Stimulated activated CD8-positive, alpha-beta memory T cell treated with anti-CD3 and anti-CD28 coated beads, Interleukin-7, amount 100 ng/mL, for 1 hour (primary cell): Measurements from ENCODE around the gene LAPTM5.

Source experiments
- DNase-seq, 2 donors: peaks; one replicate each; pipeline ENCODE4 v3.0.0-alpha.2; 2020; ENCODE audit warnings: low read depth in 2 of 2

Gene LAPTM5

DNA sequence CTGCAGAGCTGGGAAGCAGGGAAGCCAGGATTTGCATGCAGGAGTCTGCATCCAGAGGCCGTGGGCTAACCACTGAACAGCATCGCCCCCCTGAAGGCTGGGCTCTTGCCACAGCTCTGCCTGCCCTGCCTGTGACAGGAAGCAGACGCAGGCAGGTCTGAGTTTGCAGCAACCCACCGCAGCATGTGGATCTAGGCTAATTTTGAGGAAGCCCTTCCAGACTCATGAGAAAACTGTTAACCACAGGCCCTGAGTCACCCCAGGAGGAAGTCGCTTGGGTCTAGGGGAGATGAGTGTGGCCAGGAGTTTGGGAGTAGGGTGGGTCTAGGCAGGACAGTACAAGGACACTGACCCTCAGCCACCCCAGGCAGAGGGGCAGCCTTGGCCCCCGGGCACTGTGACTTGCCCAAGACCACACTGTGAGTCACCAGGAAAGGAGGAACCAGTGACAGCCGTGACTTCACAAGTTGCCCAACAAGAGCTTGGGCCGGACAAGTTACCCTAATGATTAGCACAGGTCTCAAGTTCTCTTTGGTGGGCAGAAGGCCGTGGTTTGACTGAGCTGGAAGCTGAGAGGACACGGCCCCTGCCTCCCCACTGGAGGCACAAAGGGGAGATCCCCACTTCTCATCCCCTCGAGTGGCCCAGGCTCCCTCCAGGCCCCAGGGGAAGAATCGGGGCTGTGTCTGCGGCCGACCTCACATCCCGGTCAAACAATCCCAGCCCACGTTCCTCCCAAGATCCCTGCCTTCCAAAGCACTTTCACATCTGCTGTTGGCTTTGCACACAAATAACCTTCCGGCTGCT, 826 bp downstream of the LAPTM5 start:
- DNase-seq = peak; percentile 36 to 59

DNA sequence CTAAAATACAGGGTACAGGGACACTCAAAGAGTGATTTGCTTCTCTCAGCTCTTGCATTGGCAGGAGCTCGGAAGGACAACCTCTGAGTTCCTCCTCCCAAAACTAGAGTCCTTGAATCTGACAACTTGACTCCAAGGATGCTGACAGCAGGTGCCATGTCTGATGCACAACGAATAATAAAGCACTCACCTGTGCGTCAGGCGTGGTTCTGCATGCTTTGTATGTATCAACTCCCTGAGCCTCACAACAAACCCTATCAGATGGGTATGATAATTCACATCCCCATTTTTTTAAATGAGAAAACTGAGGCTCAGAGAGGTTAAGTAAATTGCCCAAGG, 1.4 kb downstream of the LAPTM5 start:
- no peak for DNase-seq

- DNase-seq = no peak
Measured at GRCh38 chr1:30755746-30756145, 1.8 kb downstream of the LAPTM5 start.

DNA sequence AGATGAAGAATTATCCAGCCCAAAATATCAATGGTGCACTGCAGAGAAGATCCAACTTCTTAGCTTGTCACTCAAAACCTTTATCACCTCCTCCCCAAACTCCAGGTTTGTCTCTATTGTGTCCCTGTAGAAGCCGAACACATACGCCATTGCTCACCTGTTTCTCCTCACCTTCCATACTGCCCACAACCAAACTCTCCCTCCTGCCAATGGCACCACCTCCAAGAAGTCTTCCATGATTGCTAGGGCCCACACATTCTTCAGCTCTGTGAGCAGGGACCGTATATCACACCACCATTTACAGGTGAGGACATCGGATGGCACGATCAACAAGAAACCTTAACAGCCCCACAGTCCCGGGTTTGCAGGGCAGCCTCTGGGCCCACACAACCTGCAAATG, 2.2 kb downstream of the LAPTM5 start:
- no peak for DNase-seq

- DNase-seq = no peak
Measured at GRCh38 chr1:30754684-30755171, 2.8 kb downstream of the LAPTM5 start.

- DNase-seq = no peak
Measured at GRCh38 chr1:30753660-30754123, 3.9 kb downstream of the LAPTM5 start.

- DNase-seq = no peak
Measured at GRCh38 chr1:30753118-30753517, 4.5 kb downstream of the LAPTM5 start.

GRCh38 chr1:30752651-30752908, 5.0 kb downstream of the LAPTM5 start:
- DNase-seq = no peak

- DNase-seq = no peak
Measured at GRCh38 chr1:30751830-30752650, 5.5 kb downstream of the LAPTM5 start.

GRCh38 chr1:30750731-30751291, 6.8 kb downstream of the LAPTM5 start:
- DNase-seq = no peak

DNA sequence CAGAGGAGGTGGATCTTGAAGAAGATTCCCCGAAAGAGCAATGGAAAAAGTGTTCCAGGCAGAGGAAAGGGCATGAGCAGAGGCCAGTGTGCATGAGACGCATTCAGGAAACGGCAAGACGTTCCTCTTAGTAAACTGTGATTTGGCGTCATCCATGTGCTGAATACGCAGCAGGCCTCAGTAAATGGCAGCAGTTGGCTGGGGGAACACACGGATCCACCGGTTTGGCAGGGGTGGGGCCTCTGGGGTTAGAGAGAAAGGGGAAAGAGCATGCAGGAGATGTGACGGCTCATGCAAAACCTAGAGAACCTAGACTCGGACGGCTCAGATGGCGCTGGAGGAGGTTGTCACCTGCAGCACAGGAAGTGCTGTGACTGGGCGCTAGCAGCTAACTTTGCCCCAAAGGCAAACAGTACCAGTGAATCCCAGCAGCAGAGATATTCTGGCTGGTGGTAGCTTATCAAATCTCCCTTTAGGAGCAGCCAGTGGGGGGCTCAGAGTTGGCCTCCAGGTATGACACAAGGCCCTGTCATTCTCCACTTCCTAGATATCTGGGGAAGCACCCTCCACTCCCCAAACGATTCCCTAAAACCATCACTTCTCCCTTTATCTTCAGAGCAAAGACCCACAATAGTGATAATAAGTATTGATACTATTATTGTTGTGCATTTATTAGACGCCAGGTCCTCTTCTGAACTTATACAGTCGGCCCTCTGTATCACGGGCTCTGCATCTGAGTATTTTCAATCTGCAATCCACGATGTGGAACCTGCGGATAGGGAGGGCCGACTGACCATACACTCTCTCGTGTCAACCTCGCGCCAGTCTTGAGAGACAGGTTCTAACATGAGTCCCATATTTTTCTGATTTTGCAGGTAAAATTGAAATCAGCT, 7.6 kb downstream of the LAPTM5 start:
- peak; percentile 23 to 35 for DNase-seq

DNA sequence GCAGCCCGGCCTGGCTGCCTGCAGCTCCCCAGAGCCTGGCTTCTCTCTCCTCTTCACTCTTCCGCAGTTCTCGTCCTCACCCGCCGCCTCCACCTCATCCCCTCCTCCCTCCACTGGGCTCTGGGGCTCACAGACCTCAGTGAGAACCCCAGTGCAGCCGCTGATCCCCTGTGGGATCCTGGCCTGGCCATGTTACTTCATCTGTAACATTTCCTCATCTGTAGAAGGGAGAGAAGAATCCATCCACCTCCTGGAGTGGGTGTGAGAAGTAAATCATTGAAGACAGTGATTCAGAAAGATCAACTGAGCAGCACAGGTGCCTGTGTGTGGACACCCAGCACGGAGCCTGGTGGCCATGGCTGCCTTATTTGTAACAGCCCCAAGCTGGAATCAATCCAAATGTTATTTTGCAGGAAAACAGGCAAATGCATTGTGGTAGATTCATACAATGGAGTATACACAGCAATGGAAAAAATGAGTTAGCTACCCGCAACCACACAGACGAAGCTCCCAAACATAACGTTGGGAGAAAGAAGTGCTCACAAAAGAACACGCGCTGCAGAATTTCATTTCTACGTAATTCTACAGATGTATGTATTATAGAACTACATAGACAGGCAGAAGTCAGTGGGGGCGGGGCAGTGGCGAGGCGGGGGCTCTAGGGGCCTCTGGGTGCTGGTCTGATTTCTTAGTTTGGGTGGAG, 8.7 kb downstream of the LAPTM5 start:
- no peak for DNase-seq

- no peak for DNase-seq
Measured at GRCh38 chr1:30748098-30748698, 9.4 kb downstream of the LAPTM5 start.

GRCh38 chr1:30747033-30748008, 10.3 kb downstream of the LAPTM5 start:
- DNase-seq = no peak

DNA sequence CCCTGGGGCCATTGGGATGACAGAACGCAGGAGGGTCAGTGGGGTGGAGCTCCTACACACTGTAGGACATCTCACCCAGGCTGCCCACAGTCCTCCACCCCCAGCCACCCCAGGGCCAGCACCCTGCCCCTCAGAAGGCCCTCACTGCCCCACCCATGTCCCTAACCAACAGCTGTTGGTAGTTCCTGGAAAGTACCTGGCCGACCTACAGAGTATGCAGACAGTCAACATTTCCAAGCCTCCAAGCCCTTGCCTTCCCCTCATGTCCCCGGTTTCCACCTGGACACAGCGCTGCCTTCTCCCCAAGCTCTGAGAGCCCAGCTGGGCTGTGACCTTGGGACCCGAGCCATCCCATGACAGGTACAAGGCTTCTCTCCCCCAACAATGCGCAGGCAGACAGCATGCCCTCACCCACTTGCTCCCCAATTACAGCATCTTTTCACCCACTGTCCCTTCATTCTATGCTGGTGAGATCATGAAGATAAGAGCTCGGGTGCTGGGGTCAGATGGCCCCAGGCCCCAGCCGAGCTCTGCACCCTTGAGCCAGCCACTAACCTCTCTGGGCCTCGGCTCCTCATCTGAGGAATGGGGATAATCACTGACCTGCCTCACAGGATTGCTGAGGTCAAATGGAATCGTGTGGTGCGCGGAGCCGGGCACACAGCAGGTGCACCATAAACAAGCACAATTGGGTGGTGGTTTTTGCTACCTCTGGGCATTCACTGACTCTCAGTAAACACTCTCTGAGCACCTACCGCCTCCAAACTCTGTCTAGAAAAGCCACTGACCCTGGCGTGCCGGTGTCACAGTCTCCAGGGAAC, 11.2 kb downstream of the LAPTM5 start:
- DNase-seq = no peak

- DNase-seq = no peak
Measured at GRCh38 chr1:30745834-30746208, 11.8 kb downstream of the LAPTM5 start.

DNA sequence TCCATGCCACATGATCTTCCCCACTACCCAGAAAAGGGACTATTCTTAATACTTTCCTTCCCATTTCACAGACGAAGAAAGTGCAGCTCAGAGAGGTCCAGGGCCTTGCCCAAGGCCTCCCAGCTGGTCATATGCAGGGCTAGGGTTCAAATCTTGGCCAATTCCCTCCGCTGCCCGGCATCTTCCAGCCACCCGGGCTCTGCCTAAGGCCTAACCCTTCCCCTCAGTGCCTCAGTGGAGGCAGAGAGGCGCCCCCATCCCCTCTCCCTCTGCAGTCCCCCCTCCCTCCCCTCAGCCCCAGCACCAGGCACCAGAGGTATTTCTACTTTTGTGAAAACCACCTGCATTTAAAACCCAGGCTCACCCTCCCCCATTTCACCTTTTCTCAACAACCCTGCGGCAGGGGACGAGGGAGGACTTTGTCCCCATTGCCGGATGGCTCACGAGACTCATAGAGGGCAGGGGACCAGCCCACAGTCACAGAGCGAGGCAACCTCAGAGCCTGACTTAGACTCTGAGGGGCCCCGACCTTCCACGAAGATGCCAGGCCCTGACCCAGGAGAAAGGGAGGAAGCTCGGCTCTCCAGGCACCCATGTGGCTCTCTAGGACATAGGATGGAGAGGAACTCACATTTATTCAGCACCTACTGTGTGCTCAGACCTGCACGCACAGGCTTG, 12.3 kb downstream of the LAPTM5 start:
- no peak for DNase-seq
